Body of pancreas (tissue), 4 donors: ENCODE measurements around the gene CCDC186. TPM values are rescaled to one million over a fixed set of nuclear protein-coding genes. Genes with fewer than 3 reads are reported as not detected.

Experiments
- ATAC-seq: fragments of 150-250 bp; one replicate; pipeline ENCODE4 v1.9.1; 2016
- DNase-seq, 4 donors: peaks; one replicate each; pipeline ENCODE4 v3.0.0-alpha.2; 2019
- H3K27ac ChIP-seq, 4 donors: fragments of 200-600 bp; sonication (generic); 1 replicate in 3 of 4; 2 replicates in 1 of 4; pipeline versions ENCODE4 v1.5.1 to v1.6.1; 2016 to 2019; ENCODE audit warnings: mild to moderate bottlenecking in 1 of 4, mixed read lengths in 1 of 4, moderate library complexity in 1 of 4
- H3K27me3 ChIP-seq, 2 donors: fragments of 200-600 bp; sonication (generic); one replicate each; pipeline ENCODE4 v1.6.0; 2016; ENCODE audit warnings: mild to moderate bottlenecking in 1 of 2
- H3K36me3 ChIP-seq, 2 donors: fragments of 200-600 bp; sonication (generic); replicated peaks in 1 of 2; 2 replicates each; pipeline ENCODE4 v1.5.1; 2016; ENCODE audit warnings: low read depth in 2 of 2; ENCODE audit not compliant: insufficient read depth in 1 of 2
- H3K4me1 ChIP-seq: fragments of 200-600 bp; sonication (generic); one replicate; pipeline ENCODE4 v1.6.0; 2016
- H3K4me3 ChIP-seq, 2 donors: fragments of 200-600 bp; sonication (generic); 1 replicate in 1 of 2; 2 replicates in 1 of 2; pipeline ENCODE4 v1.5.1; 2016 to 2019
- H3K9me3 ChIP-seq, 3 donors: fragments of 200-600 bp; sonication (generic); 1 replicate in 2 of 3; 2 replicates in 1 of 3; pipeline ENCODE4 v1.5.1; 2016
- CTCF ChIP-seq, 7 experiments: fragments of 450-650 bp in 4 of 7; fragments of 200-600 bp in 3 of 7; sonication (generic) in 3 of 7; IDR thresholded peaks; one replicate each; pipeline ENCODE4 v1.5.1; 2016 to 2019; ENCODE audit warnings: antibody characterized with exemption in 7 of 7
- POLR2A ChIP-seq, 3 donors: fragments of 450-650 bp; IDR thresholded peaks; one replicate each; pipeline ENCODE4 v1.6.1; 2016; ENCODE audit warnings: antibody characterized with exemption in 3 of 3, mild to moderate bottlenecking in 2 of 3
- WGBS, 2 donors: methylation state at CpG; one replicate each; pipeline ENCODE4 v1.1.5; 2017; 5-methylcytosine and 5-hydroxymethylcytosine counted together
- intact Hi-C: fragments of 100-400 bp; cut with DNase I; formaldehyde crosslinking; loops from one replicate; pipeline ENCODE4 v1.15.1; 2023
- total RNA-seq, 2 donors: library from RNA; depleted of rRNA; stranded (reverse); fragments of >200 nt; gene quantifications; one replicate each; pipeline ENCODE4 v1.1.0, GENCODE V29; 2016

Gene CCDC186
- total RNA-seq, 2 donors from 2014 or later, result 42.3 to 53.4 TPM

GRCh38 chr10:114172776-114173602 is 1.0 kb downstream of the CCDC186 start:
- H3K4me3 ChIP-seq, result peak overlapping the region; percentile 64 to 79
- TF ChIP-seq CTCF (IDR thresholded peaks at IDR 0.05), result no peak
- no peak for TF ChIP-seq POLR2A (IDR thresholded peaks at IDR 0.05)
- no peaks in the 10 kb centered on the region for H3K36me3 ChIP-seq
- no peak for DNase-seq
- intact Hi-C loops, result loop anchor here (10.0 kb wide), 1 partner anchor 72 kb away; no protein-coding TSS in a partner anchor
- H3K4me1 ChIP-seq, result peaks cover 15% of the 10 kb centered on the region
- H3K27ac ChIP-seq, result peak overlapping the region; percentile 86 to 98 (median 95)
- 2 to 9% methylated on average over 9 of the region's 9 CpGs for WGBS, 2 donors
- no peak for ATAC-seq
- H3K9me3 ChIP-seq, result peaks cover 0 to 5% (median 0%) of the 10 kb centered on the region in 3 donors
- no peaks in the 10 kb centered on the region for H3K27me3 ChIP-seq

GRCh38 chr10:114172216-114172615 is 1.8 kb downstream of the CCDC186 start:
- Histone ChIP-seq H3K4me3 (peak overlapping the region in 1 of 2 donors; percentile 64), H3K27me3 (no peaks in the 10 kb centered on the region), H3K9me3 (peaks cover 0 to 5% (median 0%) of the 10 kb centered on the region in 3 donors), H3K36me3 (no peaks in the 10 kb centered on the region), H3K27ac (peak overlapping the region in 3 of 4 donors; percentile 86 to 98 (median 93)), H3K4me1 (peaks cover 18% of the 10 kb centered on the region)
- intact Hi-C loops, result loop anchor here (10.0 kb wide), 1 partner anchor 73 kb away; no protein-coding TSS in a partner anchor
- ATAC-seq (no peak), DNase-seq (no peak)
- TF ChIP-seq CTCF (IDR thresholded peaks at IDR 0.05) (no peak), POLR2A (IDR thresholded peaks at IDR 0.05) (no peak)
- WGBS, 2 donors, result 16 to 23% methylated on average over 1 of the region's 1 CpG

GRCh38 chr10:114168450-114169009 is 5.5 kb downstream of the CCDC186 start:
- DNase-seq (no peak), ATAC-seq (no peak)
- 80 to 89% methylated on average over 3 of the region's 3 CpGs for WGBS, 2 donors
- no peaks in the 10 kb centered on the region for H3K27me3 ChIP-seq
- H3K4me1 ChIP-seq, result peaks cover 53% of the 10 kb centered on the region
- H3K27ac ChIP-seq, result no peak overlapping the region
- peaks cover 0 to 5% (median 0%) of the 10 kb centered on the region in 3 donors for H3K9me3 ChIP-seq
- no peak overlapping the region for H3K4me3 ChIP-seq
- no peaks in the 10 kb centered on the region for H3K36me3 ChIP-seq
- intact Hi-C loops, result no loop called here
- no peak for TF ChIP-seq POLR2A (IDR thresholded peaks at IDR 0.05)
- TF ChIP-seq CTCF (IDR thresholded peaks at IDR 0.05), result no peak

GRCh38 chr10:114167985-114168384 is 6.0 kb downstream of the CCDC186 start:
- no peak overlapping the region for H3K4me3 ChIP-seq
- no peak for TF ChIP-seq CTCF (IDR thresholded peaks at IDR 0.05)
- TF ChIP-seq POLR2A (IDR thresholded peaks at IDR 0.05), result no peak
- peaks cover 0 to 5% (median 0%) of the 10 kb centered on the region in 3 donors for H3K9me3 ChIP-seq
- no peak overlapping the region for H3K27ac ChIP-seq
- WGBS, 2 donors, result 90 to 92% methylated on average over 3 of the region's 3 CpGs
- DNase-seq (no peak), ATAC-seq (no peak)
- H3K4me1 ChIP-seq, result peaks cover 59% of the 10 kb centered on the region
- H3K27me3 ChIP-seq, result no peaks in the 10 kb centered on the region
- intact Hi-C loops, result no loop called here
- no peaks in the 10 kb centered on the region for H3K36me3 ChIP-seq
